ENCODE data around the gene PARP11. TPM values are rescaled to one million over a fixed set of nuclear protein-coding genes. Genes with fewer than 3 reads are reported as not detected.

The PARP11 gene
- total RNA-seq, 3 donors from 2014 or later (not counting 1 experiment from before 2014, with no cell fraction given): 18.8 to 27.3 (median 24.7) TPM

- H3K36me3 Mint-ChIP-seq: no peaks in the 10 kb centered on the region
These were observed 47.9 kb upstream of the PARP11 start for GRCh38 chr12:3921151-3921471.

GRCh38 chr12:3920351-3921150 is 47.4 kb upstream of the PARP11 start:
- H3K4me3 Mint-ChIP-seq: no peak overlapping the region
- H3K27ac ChIP-seq (ENCODE audit: low read length): no peak overlapping the region
- H3K36me3 Mint-ChIP-seq: no peaks in the 10 kb centered on the region
- no peak overlapping the region for H3K4me3 ChIP-seq (ENCODE audit: low read length)
- WGBS (ENCODE audit: insufficient coverage): 92% methylated on average over 20 of the region's 22 CpGs
- H3K27ac Mint-ChIP-seq: no peak overlapping the region
- H3K4me1 ChIP-seq (ENCODE audit: control insufficient read depth, insufficient read depth, low read length): no peaks in the 10 kb centered on the region
- intact Hi-C loops (cut with micrococcal nuclease): no loop called here
- H3K9me3 Mint-ChIP-seq: no peaks in the 10 kb centered on the region
- no peak for TF ChIP-seq CTCF (IDR thresholded peaks at IDR 0.05)
- H3K4me1 Mint-ChIP-seq: no peaks in the 10 kb centered on the region
- H3K36me3 ChIP-seq (ENCODE audit: control insufficient read depth, insufficient read depth, low read length): no peaks in the 10 kb centered on the region
- ATAC-seq: no peak
- no peaks in the 10 kb centered on the region for H3K9me3 ChIP-seq (ENCODE audit: control insufficient read depth, insufficient read depth, low read length)
- DNase-seq: no peak
- peaks cover 11 to 25% of the 10 kb centered on the region in 2 donors for H3K27me3 Mint-ChIP-seq (ENCODE audit: low read depth in 2 of 2)
- no peaks in the 10 kb centered on the region for H3K27me3 ChIP-seq (ENCODE audit: control insufficient read depth, insufficient read depth, low read length)

More at GRCh38 chr12:3921151-3921471, 47.9 kb upstream of the PARP11 start:
- Mint-ChIP-seq H3K27ac (no peak overlapping the region), H3K4me1 (no peaks in the 10 kb centered on the region), H3K9me3 (no peaks in the 10 kb centered on the region), H3K4me3 (no peak overlapping the region), H3K27me3 (ENCODE audit: low read depth in 2 of 2) (peaks cover 12 to 27% of the 10 kb centered on the region in 2 donors)
- DNase-seq (no peak), ATAC-seq (no peak)
- WGBS (ENCODE audit: insufficient coverage): 90% methylated on average over 7 of the region's 7 CpGs
- no peaks in the 10 kb centered on the region for H3K4me1 ChIP-seq (ENCODE audit: control insufficient read depth, insufficient read depth, low read length)
- no peak overlapping the region for H3K27ac ChIP-seq (ENCODE audit: low read length)
- intact Hi-C loops (cut with micrococcal nuclease): no loop called here
- H3K36me3 ChIP-seq (ENCODE audit: control insufficient read depth, insufficient read depth, low read length): no peaks in the 10 kb centered on the region
- no peak overlapping the region for H3K4me3 ChIP-seq (ENCODE audit: low read length)
- no peak for TF ChIP-seq CTCF (IDR thresholded peaks at IDR 0.05)
- H3K9me3 ChIP-seq (ENCODE audit: control insufficient read depth, insufficient read depth, low read length): no peaks in the 10 kb centered on the region
- H3K27me3 ChIP-seq (ENCODE audit: control insufficient read depth, insufficient read depth, low read length): no peaks in the 10 kb centered on the region

DNA sequence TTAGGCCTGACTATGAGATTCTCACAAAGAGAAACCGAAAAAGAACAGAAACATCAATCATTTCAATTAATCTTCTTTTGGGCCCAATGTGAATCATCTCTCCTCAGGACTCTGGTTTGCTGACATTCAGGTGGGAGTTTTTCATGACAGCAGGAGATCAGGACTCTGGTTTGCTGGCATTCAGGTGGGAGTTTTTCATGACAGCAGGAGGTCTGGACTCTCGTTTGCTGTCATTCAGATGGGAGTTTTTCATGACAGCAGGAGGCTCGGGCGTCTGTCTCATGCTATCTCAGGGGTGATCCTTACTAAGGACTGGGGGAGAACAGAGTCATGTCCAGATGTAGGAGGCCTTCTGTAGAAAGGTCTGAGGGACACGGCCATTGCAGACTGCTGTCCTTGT is 40.1 kb upstream of the PARP11 start:
- WGBS (ENCODE audit: insufficient coverage): 78% methylated on average over 5 of the region's 5 CpGs
- no peaks in the 10 kb centered on the region for H3K4me1 ChIP-seq (ENCODE audit: control insufficient read depth, insufficient read depth, low read length)
- no peaks in the 10 kb centered on the region for H3K27me3 ChIP-seq (ENCODE audit: control insufficient read depth, insufficient read depth, low read length)
- H3K4me3 Mint-ChIP-seq: no peak overlapping the region
- H3K4me3 ChIP-seq (ENCODE audit: low read length): no peak overlapping the region
- intact Hi-C loops (cut with micrococcal nuclease): no loop called here
- no peaks in the 10 kb centered on the region for H3K36me3 Mint-ChIP-seq
- H3K4me1 Mint-ChIP-seq: no peaks in the 10 kb centered on the region
- no peak for TF ChIP-seq CTCF (IDR thresholded peaks at IDR 0.05)
- ATAC-seq (no peak), DNase-seq (no peak)
- H3K27ac Mint-ChIP-seq: no peak overlapping the region
- no peak overlapping the region for H3K27ac ChIP-seq (ENCODE audit: low read length)
- H3K9me3 ChIP-seq (ENCODE audit: control insufficient read depth, insufficient read depth, low read length): no peaks in the 10 kb centered on the region
- peaks cover 0 to 11% of the 10 kb centered on the region in 2 donors for H3K27me3 Mint-ChIP-seq (ENCODE audit: low read depth in 2 of 2)
- H3K9me3 Mint-ChIP-seq: no peaks in the 10 kb centered on the region
- H3K36me3 ChIP-seq (ENCODE audit: control insufficient read depth, insufficient read depth, low read length): no peaks in the 10 kb centered on the region

DNA sequence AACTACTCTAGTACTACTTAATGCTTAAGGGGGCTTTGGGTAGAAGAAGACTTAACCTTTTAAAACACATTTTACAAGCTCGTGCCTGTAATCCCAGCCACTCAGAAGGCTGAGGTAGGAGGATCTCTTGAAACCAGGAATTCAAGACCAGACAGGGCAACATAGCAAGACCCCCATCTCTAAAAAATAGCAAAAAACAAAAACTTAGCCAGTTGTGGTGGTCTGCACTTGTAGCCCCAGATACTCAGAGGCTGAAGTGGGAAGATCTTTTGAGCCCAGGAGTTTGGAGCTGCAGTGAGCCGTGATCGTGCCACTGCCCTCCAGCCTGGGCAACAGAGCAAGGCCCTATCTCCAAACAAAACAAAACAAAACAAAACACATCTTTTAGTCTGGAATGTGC is 39.7 kb upstream of the PARP11 start:
- Mint-ChIP-seq H3K4me1 (no peaks in the 10 kb centered on the region), H3K9me3 (no peaks in the 10 kb centered on the region), H3K4me3 (no peak overlapping the region), H3K36me3 (no peaks in the 10 kb centered on the region), H3K27me3 (ENCODE audit: low read depth in 2 of 2) (peaks cover 0 to 11% of the 10 kb centered on the region in 2 donors), H3K27ac (no peak overlapping the region)
- Histone ChIP-seq H3K4me1 (ENCODE audit: control insufficient read depth, insufficient read depth, low read length) (no peaks in the 10 kb centered on the region), H3K9me3 (ENCODE audit: control insufficient read depth, insufficient read depth, low read length) (no peaks in the 10 kb centered on the region), H3K4me3 (ENCODE audit: low read length) (no peak overlapping the region), H3K27me3 (ENCODE audit: control insufficient read depth, insufficient read depth, low read length) (no peaks in the 10 kb centered on the region), H3K27ac (ENCODE audit: low read length) (no peak overlapping the region), H3K36me3 (ENCODE audit: control insufficient read depth, insufficient read depth, low read length) (no peaks in the 10 kb centered on the region)
- no peak for DNase-seq
- WGBS (ENCODE audit: insufficient coverage): 80% methylated on average over 3 of the region's 3 CpGs
- ATAC-seq: no peak
- no peak for TF ChIP-seq CTCF (IDR thresholded peaks at IDR 0.05)
- intact Hi-C loops (cut with micrococcal nuclease): no loop called here
